M059J (cell line): ENCODE results near the gene SEPTIN1. TPM values are rescaled to one million over a fixed set of nuclear protein-coding genes. Genes with fewer than 3 reads are reported as not detected.
"Not testable (repeated sequence)": the region's sequence is repeated elsewhere in the genome, so short reads cannot be mapped to it uniquely, and the experiment has no call there.

Source experiments
- DNase-seq: peaks from one replicate; pipeline ENCODE4 v3.0.0-alpha.2; 2012; ENCODE audit warnings: low read depth
- total RNA-seq: library from RNA; depleted of rRNA; stranded (reverse); fragments of >200 nt; shearing (Covaris generic); gene quantifications from 2 replicates; pipeline ENCODE4 v1.2.3, GENCODE V29; 2014

The SEPTIN1 gene
- total RNA-seq, 1 experiment from 2014 or later: 0.17 TPM

DNA sequence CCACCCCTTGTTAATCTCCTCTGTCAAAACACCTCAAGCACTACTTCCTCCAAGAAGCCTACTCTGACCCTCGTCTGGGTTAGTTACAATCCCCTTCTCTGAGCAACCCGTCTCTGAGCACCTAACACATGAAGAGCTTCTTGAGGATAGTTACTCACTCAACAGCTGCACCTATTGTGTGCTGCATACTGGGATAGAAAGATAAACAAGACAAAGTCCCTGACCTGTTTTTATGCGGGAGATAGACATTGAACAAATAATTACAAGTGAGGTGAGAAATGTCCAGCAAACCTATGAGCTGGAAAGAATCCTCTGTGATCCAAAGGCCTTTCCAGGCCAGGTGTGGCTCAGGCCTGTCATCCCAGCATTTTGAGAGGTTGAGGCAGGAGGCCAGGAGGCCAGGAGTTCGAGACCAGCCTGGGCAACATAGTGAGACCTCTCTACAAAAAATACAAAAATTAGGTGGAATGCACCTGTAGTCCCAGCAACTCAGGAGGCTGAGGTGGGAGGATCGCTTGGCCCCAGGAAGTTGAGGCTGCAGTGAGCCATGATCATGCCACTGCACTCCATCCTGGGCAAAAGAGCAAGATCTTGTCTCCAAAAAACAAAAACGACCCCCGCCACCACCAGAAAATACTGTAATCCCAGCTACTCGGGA, 19.5 kb upstream of the SEPTIN1 start:
- DNase-seq: no peak

DNA sequence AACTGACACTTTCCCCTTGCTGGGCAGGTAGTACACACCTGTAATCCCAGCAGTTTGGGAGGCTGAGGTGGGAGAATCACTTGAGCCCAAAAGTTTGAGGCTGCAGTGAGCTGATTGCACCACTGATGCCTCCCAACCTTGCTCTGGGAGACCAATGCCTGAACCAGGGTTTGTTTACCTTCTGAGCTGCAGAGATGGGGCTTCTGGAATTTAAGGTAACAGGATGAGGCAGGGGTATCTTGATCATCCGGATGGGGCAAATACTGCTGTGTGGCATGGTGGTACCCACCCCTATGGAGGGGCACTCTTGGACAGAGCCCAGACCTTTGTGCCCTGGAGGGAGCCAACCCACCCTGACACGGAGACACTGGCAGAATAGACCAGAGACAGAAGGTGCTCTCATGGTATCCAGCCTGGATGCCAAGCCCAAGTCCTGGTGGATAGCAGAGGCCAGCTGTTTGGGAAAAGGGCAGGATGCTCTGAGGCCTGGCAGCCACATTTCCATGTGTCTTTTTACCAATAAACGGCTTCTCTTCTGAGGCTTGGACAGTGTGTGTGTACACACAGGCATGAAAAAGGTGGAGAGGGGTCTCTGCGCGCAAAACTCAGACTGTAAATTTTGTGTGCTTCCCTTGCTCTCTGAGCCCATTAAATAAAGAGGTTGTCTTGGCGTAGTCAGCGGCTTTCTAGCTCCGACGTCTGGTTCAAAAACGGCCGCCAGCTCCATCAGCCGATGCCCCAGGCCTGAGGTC, 17.2 kb upstream of the SEPTIN1 start:
- DNase-seq: no peak

DNA sequence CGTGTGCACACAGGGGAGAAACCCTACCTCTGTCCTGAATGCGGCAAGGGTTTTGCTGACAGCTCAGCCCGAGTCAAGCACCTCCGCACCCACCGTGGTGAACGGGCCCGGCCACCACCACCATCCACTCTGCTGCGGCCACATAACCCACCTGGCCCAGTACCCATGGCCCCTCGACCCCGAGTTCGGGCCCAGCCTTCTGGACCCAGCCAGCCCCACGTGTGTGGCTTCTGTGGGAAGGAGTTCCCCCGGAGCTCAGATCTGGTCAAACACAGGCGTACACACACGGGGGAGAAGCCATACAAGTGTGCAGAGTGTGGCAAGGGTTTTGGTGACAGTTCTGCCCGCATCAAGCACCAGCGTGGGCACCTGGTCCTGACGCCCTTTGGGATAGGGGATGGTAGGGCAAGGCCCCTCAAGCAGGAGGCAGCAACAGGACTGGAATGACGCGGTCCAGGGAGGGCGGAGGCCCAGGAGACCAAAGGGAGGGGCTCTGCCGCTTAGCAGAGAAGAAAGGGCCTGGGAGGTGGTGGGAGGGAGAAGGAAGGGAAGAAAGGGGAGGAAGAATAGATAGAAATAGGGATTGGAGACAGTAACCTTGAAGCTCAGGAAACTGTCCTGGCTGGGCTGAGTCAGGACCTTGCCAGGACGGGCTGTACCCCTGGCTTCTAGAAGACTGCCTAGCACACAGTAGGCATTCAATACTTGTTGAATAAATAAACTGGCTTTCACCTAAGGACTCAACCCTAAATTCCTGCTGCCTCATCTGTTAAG, 16.5 kb upstream of the SEPTIN1 start:
- no peak for DNase-seq

DNA sequence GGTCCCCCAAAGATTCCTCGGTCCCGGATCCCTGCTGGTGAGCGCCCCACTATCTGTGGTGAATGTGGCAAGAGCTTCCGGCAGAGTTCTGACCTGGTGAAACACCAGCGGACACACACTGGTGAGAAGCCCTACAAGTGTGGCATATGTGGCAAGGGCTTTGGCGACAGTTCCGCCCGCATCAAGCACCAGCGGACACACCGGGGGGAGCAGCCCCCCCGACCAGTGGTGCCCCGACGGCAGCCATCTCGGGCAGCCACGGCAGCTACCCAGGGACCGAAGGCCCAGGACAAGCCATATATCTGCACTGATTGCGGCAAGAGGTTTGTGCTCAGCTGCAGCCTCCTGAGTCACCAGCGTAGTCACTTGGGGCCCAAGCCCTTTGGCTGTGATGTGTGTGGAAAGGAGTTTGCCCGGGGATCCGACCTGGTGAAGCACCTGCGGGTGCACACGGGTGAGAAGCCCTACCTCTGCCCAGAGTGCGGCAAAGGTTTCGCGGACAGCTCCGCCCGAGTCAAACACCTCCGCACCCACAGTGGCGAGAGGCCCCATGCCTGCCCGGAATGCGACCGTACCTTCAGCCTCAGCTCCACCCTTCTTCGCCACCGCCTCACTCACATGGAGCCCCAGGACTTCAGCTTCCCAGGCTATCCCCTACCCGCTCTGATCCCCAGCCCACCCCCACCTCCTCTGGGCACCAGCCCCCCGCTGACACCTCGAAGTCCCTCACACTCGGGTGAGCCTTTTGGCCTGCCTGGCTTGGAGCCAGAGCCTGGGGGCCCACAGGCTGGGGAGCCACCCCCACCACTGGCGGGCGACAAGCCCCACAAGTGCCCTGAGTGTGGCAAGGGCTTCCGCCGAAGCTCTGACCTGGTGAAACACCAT, 15.7 kb upstream of the SEPTIN1 start:
- no peak for DNase-seq

DNA sequence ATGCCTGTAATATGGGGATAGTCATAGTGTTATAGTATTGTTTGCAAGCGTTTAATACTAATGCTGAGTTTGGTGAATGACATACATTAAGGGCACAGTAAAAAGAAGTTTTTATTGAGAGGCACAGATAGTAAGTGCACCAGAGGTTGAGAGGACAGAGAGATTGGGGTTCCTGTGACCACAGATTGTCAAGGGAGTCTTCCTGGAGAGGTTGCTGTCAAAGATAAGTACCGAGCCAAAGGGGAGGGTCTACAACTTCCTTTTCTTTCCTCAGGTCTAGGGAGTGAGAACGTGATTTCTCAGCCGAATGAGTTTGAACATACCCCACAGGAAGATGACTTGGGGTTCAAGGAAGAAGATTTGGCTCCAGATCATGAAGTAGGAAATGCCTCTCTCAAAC, 14.7 kb upstream of the SEPTIN1 start:
- no peak for DNase-seq

DNA sequence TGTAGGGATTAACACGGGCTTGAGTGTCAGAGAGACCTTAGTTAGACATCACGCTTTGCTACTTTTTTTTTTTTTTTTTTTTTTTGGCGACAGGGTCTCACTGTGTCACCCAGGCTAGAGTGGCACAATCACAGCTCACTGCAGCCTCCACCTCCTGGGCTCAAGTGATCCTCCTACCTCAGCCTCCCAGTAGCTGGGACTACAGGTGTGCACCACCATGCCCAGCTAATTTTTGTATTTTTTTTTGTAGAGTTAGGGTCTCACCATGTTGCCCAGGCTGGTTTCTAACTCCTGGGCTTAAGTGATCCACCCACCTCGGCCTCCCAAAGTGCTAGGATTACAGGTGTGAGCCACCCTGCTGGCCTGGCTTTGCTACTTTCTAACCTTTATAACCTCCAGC, 14.3 kb upstream of the SEPTIN1 start:
- DNase-seq: not testable (repeated sequence)

DNA sequence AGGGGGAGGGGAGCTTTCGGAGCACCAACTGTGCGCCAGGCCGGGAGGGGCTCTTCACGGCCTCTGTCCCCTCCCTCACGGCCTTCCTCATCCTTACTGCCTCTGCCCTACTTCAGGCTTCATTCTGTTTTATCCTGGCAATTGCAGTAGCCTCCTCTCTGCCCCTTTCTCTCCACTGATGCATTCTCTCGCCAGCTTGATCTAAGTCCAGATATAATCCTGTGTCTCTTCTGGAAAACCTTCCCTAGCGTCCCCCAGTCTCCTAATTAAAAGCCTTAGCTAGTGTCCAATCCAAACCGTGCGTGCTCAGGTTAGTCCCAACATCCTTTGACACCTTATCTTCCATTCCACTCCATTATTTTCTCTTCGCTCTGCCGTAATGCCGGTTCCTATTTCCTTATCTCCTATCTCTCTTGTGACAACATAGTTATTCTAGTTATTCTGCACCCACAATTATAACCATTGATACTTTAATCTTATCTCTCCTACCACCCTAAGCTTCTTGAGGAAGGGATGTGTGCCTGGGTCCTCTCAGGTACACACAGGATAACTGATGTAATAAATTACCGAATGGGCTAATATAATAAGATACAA, 13.7 kb upstream of the SEPTIN1 start:
- DNase-seq: no peak

DNA sequence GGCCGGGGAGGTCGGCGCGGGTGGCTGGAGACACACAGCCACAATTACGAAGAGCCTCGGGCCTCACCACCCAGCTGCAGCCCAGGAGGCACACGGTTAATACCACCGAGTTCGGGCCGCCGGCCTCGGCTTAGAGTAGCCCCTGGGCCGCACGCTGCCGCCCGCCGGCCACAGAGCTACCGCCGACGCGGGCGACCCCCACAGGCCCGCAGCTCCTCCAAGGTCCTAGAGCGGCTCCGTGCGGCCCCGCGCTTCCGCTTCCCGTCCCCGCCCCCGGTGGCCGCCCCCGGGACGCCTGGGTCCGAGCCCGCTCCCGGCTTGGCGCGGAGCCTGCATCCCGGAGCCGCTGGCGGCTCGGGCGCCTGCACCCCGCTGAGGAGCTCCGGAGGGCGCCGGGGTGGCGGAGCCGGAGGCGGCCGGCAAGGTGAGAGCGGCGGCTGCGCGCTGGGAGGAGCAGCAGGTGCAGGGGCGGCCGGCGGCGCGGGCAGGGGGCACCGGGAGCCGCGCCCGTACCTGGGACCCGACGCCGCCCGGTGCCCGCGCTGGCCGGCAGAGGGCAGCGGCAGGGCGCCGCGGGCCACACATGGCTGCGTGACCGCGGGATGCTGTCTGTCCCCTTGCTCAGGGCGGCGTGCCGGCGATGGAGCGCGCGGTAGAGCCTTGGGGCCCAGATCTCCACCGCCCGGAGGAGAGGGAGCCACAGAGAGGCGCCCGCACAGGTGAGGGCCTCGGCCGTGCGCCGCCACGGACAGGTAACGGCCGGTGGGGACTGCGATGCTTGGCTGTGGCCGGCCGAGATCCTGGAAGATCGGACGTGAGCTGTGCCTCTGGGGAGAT, 13.0 kb upstream of the SEPTIN1 start, which contains the start of gene ZNF48:
ZNF48 (plus strand) TSS at position 266 of the 837 bp plus-strand sequence; CDS start at position 641, 375 bp downstream.
- DNase-seq: peak; percentile 87

DNA sequence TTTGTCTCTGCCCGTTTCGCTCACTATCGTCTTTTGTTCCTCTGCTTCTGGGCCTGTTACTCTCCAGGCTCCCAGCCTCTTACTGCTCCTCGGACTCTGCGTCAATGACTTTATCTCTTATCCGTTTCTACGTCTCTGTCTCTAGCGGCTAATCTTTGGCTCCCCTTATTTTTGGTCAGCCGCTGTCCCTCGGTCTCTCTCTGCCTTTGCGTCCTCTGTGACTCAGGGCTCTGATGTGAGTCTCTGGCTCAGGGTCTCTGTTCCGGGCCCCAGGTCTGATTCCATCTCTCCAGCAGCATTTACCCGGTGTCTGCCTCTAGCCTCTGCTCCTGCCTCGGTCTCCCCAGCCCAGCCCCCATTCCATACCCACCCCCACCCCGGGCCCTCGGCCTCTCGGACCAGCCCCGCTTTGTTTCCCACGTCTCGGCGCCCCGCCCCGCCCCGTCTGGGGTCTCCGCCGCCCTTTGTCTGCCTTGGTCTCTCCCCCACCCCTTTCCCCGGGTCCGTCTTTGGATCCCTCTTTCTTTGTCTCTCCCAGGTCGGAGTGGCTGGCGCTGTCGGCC, 12.3 kb upstream of the SEPTIN1 start:
- DNase-seq: peak; percentile 43

DNA sequence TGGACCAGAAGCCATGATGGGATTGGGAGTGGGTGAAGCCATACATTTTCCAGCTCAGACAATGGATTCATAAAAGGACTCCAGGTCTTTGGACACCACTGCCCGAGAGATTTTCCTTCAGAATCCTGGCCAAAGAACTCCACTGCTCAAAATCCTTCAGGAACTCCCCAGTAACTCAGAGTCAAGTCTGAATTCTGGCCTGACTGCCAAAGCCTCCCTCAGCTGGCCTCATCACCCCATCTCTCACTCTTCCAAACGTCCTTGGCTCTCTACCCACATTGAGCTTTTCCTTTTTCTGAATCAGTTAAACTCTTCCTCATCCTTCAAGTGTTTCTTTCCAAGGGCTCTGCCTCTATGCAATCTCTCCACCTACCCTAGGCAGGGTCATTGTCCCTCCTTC, 1.2 kb upstream of the SEPTIN1 start:
- no peak for DNase-seq

DNA sequence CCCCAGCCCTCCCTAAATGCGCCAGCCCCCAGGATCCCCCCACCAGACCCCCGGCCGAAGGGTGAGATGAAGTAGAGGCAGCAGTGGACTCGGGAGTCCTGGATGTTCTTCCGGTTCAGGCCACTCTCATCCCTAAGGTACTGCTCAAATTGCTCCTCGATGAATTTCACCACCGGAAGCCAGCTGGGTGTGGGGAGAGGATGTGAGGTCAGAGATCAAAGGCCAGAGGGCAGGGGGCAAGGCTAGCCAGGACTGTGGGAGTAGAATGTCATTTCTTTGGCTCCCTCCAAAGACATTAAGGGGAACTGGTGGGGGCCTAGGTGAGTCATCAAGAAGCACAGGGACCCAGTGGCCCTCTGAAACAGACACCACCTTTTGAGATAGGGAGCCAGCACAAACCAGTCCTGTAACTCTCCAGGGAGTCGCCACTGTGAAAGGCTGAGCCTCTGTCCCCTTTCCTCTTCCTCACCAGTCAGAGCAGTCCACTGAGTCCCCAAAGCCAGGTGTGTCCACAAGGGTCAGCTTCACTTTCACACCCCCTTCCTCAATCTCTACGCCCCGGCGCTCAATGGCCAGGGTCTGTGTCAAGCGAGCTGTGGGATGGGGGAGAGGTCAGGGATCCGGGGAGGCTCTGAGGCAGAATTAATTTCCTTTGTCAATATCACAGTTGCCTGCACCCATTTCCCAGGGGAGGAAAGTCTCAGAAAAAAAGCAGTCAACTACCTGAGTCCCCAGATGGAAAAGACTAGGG, 895 bp downstream of the SEPTIN1 start:
- DNase-seq: no peak

DNA sequence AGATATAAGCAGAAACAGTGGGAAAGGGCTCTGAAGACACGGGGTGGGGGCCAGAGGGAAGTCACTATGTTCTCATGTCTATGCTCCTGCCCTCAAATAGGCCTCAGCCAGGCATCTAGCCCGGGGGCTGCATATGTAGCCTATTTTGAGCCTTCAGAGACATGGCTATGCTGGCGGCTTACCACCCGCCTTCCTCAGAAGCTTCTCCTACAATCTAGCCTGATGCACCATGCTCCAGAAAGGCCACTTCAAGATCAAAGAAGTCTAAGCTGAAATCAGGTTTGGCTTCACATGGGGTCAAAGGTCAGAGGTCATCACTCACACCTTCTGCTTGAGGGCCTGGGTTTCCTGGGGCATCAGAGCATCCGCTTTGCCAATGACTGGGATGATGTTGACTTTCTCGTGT, 1.6 kb downstream of the SEPTIN1 start:
- DNase-seq: no peak

DNA sequence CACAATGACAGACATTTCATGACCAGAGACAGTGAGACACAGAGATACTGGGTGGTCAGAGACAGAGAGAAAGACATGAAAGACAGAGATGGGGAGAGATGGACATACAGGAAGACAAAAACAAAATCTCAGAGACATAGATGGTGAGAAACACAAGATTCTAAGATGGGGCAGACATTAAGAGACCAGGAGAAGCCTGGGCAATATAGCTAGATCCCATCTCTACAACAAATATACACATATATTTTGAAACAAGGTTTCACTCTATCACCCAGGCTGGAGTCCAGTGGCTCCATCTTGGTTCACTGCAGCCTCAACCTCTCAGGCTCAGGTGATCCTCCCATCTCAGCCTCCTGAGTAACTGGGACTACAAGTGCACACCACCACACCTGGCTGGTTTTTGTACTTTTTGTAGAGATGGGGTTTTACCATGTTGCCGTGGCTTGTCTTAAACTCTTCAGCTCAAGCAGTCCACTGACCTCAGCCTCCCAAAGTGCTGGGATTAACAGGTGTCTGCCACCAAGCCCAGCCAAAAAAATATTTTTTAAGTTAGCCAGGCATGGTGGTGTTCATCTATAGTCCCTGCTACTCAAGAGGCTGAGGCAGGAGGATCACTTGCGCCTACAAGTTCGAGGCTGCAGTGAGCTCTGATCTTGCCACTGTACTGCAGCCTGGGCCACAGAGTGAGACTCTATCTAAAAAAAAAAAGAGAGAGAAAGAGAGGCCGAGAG, 2.1 kb downstream of the SEPTIN1 start:
- no peak for DNase-seq

DNA sequence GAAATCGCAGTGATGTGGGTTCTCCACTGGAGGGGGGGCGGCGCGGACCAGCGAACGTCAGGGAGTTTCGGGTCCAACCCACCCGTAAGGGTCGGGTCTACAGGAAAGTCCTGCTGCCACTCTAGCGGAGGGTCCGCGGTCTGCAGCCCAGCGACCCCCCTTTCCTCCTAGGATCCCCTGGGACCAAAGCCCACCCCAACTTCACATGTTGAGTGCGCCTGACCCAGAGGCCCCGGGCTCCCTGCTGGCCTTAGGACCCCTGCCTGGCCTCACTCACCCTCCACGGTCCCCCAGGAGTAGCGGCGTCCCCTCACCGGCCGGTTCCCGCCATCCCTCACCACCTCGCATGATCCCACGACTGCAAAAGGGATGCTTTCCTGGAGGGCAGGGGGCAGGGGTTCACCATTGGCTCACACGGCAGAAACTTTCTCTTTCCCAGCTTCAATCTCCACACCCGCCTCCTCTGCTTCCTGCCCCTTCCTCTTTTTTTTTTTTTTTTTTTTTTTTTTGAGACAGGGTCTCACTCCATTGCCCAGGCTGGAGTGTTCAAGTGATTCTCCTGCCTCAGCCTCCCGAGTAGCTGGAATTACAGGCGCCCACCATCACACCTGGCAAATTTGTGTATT, 3.1 kb downstream of the SEPTIN1 start:
- no peak for DNase-seq

DNA sequence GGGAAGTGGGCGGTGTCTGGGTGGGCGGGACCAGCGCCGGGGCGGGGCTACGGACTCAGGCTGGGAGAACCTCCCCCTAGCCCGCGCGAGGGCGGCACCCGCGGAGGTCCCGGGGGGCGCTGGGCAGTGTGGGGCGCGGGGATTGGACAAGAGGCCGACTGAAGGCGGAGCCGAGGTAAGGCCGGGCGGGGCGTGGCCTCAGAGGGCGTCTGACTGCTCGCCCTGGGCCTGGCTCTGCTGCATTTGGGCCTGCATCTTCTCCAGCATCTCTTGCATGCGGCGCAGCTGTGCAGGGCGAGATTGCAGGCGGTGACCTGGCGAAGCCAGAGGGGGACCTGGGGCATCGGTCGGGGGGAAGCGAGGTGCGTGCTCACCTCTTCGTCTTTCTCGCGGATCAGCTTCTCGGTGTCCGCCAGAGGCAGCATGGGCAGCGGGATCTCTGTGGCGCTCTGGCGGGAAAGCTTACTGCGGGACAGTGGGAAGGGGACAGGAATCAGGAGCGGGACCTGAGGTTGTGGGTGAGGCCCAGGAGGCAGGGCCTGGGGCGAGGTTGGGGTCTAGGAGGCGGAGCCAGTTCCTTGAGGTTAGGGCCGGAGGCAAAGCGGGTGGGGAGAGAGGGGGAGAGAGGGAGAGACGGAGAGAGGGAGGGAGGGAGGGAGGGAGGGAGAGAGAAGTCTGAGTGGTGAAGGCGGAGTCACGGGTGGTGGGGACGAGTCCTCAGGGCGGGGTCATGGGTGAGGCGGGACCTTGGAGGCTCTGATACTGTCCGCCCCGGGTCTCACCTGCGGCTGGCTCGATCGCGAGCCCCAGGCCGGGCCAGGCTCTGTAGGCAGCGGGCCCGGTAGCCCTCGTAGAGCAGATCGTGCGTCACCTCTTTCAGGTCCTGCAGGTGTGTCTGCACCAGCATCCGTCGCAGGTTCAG, 3.9 kb downstream of the SEPTIN1 start:
- DNase-seq: peak; percentile 96

DNA sequence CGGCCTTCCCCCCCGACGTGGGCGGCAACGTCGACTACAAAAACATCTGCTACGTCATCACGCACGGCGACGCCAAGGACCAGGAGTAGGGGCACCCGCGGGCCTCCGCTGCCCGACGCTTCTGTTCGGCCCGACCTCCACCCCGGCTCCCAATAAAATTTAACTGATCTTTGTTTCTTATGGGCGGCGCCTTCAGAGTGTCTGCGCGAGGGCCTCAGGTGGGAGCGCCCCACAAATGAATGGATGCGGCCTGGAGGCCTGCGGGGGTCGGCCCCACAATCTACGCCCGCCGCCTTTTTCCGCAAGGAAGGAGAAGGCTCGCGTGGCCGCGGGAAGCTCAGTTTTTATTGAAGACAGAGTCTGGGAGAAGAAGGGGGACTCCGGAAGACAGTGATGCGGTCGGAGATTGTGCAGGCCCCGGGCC, 4.5 kb downstream of the SEPTIN1 start:
- peak; percentile 72 for DNase-seq
